GM19043 (cell line): ENCODE data around the gene EXD3.
"Not testable (repeated sequence)": the region's sequence is repeated elsewhere in the genome, so short reads cannot be mapped to it uniquely, and the experiment has no call there.

Experiments
- ATAC-seq: cut with Tn5 transposase; IDR thresholded peaks from one replicate; pipeline ENCODE4 v1.9.1; 2021; ENCODE audit warnings: low read depth; ENCODE audit not compliant: unreplicated experiment

EXD3 gene

DNA sequence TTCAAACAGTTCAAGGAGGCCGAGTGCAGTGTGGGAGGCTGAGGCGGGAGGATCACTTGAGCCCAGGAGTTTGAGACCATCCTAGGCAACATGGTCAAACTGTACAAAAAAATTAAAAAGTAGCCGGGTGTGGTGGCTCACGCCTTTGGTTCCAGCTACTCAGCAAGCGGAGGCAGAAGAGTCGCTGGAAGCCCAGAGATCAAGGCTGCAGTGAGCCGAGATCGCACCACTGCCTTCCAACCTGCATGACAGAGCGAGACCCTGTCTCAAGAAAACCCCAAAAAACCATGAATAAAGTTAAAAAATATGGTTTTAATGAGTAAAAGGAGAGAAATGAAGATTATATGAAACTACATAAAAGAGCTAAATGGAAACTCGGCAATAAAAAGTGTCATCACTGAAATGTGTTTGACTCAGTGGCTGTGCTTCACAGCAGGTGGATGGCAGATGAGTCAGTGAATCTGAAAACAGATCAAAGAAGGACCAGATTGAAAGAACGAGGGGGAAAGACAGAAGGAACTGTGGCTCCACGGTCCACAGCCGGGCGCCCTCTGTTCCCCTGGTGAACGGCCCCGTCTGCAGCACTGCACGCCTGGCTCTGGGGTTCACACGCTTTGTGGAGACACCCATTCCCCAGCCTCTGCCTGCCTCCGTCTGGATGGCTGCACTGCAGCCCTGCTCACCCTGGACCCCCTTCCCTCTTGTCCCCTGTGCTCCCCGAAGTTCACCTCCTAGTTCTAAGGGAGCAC, 25.1 kb downstream of the EXD3 start:
- no peak for ATAC-seq

DNA sequence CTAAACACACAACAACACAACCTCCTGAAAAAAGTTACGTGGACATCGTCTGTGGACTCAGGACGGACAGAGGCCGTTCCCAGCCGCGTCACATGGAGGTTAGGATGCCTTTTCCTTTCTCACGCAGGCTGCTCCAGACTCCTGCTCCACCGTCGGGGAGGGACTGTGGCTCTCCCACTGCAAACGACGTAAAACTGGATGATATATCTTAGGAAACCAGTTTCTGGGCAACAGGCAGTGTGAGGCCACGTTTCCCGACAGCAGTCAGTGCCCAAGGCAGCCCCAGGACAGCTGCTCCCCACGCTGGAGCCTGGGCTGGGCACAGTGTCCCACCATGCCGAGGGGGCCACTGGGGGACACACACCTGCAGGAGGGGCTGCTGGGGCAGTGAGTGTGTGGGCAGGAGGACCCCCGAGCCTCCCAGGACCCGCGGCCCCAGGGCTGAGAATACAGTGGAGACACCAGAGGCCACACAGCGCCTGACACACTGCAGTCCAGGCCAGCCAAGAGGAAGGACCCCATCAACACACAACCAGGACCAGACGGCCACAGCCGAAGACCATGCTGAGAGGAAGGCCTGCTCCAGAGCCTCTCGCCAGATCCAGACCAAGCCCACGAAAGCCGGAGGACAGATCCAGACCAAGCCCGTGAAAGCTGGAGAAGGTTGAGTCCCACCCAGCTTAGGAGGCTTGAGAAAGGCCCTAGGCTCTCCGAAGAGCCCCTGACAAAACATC, 26.2 kb downstream of the EXD3 start:
- ATAC-seq, result no peak

DNA sequence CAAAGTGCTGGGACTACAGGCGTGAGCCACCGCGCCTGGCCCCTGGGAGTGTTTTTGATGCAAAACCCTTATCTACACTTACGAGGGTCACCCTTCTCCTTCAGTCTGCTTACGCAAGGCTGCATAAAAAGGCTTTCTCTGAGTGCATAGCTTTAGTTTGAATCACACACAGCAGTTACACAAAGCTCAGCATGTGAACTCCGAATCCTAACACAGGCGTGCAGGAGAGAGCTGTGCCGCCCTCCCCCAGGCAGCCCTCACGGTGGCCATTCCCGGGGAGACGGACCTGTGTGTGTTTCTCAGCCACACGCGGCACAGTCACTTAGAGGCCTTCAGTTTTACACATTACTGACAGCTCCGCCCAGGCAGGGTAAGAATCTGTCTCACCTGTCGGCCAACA, 26.7 kb downstream of the EXD3 start:
- no peak for ATAC-seq

DNA sequence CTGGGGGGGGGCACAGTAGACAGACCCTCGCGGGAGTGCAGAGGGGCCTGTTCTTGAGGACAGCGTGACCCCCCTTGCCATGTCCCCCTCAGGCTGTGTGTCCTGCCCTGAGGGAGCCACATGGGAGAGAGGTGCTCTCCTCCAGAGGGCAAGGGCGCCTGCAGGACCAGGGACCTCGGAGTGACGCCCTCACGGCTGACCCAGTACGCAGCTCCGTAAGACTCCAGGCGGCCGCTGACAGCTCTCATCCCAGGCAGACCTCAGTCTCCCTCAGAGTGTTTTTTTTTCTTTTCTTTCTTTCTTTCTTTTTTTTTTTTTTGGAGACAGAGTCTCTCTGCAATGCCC, 27.3 kb downstream of the EXD3 start:
- ATAC-seq, result no peak

DNA sequence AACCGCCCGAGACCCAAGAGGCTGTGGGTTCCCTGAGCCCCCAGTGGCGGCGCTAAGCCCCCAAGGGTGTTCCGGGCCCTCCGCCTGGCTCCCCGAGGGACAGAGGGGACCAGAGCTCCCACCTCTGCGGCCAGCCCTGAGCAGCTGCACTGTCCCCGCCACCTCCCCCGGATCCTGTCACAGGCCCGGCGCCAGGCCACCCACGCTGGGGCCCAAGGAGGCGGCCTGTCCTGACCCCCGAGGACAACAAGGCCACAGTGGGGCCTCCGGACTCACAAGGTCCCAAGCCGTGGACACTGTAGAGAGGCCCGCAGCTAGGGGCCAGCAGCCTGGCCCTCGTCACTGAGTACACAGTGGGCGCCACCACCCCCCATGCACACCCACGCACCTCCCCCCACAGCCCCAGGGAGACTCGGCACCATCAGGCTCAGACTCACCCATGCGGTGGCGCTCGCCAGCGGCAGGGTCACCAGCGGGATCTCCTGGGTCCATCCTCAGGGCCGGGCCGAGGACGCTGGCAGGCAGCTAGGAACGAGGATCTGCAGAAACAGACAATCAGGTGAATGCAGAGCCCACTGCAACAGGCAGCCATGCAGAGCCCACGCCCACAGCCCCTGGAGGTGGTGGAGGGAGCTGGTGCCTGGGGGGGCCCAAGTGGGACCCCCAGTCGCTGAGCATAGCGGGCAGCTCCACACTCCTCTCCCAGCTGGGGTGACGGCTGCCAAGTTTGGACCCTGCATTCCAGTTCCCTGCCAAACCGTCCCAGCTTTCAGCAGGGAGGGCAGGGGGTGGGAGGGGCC, 27.9 kb downstream of the EXD3 start:
- ATAC-seq, result no peak

DNA sequence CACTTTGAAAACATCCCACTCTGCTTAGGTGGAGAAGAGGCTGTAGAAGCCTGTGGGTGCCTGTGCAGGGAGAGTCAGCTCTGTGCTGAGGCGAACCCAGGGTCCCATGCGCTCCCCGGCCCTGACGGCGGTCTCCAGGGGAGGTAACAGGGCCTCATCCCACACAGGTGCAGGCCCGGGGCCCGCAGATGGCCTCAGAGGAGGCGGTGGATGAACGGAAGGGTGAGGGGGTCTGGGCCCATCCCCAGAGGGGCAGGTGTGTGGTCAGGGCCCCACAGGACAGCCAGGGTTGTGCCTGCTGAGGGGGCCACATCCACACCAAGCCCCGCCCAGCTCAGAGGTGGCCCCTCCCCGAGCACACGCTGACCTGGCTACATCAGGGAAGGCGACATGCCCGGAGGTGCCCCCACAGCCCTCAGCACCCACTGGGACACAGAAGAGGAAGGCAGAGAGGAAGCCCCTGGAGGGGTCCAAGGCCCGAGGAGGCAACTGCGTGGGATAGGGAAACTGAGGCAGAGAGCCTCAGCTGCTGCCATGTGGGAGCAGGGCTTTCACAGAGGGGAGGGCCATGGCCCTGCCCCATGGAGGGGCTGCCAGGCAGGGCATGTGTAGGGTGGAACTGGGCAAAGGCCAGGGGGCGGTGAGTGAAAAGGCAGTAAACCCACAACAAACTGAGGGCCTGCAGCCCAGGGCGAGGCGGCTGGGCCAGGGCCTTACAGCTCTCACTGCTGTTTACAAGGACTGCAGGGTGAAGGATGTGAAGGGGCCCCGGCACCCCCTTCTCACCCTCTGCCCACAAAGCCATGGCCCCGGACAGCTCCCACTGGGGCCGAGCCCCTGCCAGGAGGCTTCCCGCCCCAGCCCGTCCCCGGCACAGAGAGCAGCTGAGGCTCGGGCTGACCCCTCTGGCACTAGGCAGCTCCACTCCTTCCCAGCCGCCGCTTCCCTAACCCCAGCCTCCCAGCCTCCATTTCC, 29.5 kb downstream of the EXD3 start:
- no peak for ATAC-seq

DNA sequence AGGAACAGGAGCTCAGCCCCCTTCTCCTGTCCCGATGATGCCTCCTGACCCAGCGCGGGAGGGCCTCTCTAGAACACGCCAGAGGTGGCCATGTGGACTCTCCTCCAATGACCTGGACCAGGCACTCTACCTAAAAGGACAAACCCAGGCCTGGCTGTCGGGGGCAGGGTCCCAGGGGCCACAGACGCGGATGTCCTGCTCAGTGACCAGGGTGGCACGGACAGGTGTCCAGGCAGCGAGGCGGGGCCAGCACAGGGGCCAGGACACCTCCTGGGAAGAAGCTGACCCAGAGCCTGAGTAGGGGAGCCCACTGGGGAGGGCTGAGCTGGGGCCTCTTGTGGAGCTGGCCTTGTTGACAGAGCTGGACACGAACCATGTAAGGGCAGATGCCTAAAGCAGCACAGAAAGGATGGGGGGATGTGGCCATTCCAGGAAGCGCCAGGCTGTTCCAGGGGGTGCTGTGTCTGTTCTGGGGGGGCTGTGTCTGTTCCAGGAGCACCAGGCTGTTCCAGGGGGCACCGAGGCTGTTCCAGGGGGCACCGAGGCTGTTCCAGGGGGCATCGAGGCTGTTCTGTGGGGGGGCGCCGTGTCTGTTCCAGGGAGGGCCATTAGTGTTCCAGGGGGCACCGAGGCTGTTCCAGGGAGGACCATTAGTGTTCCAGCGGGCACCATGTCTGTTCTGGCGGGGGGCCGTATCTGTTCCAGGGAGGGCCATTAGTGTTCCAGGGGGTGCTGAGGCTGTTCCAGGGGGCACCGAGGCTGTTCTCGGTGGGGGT, 30.5 kb downstream of the EXD3 start:
- no peak for ATAC-seq

DNA sequence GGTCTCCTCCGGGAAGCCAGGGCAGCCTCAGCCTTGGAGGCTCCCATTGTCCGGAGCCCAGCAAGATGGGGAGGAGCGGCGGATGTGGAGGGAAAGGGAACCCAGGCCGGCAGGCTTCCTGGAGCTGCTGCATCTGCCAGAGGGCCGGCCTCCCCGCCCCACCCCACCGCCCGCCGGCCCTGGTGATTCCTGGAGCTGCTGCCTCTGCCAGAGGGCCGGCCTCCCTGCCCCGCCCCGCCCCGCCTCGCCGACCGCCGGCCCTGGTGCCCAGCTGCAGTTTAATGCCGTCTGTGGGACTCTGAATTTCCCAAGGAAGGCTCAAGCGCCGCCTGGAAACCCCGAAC, 31.6 kb downstream of the EXD3 start:
- ATAC-seq, result no peak

DNA sequence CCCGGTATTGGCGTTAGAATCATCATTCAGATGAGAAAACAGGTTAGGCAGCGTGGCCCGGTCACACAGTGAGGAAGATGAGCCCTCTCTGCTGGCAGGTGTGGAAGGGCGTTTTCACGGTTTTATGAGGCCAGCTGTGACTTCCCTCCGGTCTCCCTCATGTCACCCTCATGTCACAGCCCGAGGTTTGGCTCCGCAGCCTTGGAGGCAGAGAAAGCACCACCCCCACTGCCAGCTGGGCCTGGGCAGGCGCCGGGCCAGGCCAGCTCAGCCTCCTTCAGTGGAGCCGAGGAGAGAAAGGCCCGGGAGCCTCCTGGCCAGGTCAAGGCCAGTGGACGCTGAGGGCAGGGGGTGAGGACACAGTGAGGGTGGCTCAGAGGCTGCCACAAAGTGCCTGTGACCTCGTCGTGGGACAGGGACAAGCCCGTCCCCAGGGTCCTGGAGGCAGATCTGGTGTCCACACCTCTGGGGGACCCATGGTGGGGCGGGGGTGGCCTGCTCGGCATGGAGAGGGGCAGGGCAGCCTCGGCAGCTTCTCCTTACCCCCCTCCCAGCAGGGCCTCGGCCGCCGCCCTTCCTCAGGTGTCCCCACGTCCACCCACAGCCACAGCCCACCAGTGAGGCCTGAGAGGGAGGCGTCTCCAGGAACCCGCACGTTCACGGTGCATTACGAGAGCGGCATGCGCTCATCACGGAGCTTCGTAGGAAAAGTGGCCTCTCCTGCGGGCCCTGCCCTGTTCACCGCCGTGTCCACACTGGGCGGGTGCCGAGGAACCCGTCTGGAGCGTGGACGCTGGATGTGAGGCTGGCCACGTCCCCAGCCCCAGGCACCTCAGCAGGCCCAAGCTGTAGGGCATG, 32.2 kb downstream of the EXD3 start:
- no peak for ATAC-seq

DNA sequence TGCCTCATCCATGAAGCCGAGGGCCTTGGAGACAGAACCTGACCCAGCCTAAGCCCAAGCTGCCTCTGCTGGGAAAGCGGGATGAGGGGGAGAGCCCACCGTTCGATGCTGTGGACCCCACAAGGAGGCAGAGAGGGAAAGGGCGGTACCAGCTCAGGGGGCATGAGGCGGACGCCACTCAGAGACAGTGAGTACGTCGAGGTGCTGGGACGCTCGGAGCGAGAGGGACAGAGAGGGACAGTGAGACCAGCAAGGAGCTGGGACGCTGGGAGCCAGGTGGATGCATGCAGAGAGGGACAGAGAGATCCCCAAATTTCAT, 33.6 kb downstream of the EXD3 start:
- ATAC-seq, result no peak

DNA sequence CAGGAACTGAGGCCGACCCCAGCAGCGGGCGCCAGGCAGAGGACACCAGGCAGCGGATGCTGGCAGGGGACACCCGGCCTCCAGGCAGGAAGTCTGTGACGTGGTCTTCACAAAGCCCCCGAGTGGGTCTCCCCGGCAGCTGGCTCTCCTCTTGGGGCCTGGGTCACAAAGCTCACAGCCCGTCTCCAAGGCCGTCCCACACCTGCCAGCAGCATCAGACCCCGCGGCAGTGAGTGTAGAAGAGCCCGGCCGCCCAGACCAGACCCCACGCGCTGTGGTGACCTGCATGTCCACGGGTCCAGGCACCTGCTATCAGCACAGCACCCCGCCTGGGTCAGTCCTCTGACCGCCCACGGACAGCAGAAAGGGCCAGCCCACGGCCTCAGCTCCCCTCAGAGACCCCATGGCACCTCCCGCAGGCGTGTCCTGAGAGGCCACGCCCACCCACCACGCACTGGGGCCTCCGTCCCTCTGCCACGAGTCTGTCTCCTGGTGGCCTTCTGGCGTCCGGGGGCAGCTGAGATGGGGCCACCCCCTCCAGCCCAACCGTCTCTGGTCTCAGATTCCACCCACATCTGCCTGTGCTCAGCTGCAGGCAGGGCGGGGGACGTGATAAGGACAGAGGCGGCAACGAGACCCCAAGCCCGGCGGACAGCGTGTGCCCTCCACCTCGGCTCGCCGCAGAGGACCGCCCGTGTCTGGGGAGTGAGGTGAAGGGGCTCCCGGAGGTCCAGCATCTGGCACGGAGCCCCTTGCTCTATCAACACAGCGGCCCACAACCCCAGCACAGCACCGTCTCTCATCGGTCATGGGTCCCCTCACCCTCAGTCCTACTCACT, 34.2 kb downstream of the EXD3 start:
- ATAC-seq, result no peak

DNA sequence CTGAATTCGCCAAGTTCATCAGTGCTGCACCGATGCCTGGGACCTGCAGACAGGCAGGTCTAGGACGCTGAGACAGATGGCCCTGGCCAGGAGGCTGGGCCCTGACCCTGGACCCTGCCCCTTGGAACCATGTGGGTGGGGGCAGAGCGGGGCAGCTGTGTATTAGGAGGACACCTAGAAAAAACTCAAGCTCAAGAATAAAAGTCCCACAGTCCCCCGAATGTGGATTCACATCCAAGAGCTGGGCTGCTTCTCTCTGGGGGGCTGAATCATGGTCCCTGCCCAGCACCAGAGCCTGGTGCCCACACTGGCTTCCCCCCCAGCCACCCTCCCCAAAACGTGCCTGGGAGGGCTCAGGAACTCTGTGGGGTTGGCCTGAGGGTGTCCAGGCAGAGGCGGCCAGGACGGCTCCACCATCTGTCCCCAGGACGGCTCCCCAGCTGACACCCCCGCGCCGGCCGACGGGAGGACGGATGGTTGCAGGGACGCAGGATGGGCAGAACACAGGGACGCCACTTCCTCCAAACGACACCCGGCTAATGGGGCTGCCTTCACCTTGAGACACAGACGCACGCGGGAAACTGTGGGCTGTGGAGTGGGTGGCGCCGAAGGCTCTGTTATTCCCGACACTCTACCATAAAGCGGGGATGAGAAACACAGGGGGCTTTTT, 34.9 kb downstream of the EXD3 start:
- no peak for ATAC-seq

DNA sequence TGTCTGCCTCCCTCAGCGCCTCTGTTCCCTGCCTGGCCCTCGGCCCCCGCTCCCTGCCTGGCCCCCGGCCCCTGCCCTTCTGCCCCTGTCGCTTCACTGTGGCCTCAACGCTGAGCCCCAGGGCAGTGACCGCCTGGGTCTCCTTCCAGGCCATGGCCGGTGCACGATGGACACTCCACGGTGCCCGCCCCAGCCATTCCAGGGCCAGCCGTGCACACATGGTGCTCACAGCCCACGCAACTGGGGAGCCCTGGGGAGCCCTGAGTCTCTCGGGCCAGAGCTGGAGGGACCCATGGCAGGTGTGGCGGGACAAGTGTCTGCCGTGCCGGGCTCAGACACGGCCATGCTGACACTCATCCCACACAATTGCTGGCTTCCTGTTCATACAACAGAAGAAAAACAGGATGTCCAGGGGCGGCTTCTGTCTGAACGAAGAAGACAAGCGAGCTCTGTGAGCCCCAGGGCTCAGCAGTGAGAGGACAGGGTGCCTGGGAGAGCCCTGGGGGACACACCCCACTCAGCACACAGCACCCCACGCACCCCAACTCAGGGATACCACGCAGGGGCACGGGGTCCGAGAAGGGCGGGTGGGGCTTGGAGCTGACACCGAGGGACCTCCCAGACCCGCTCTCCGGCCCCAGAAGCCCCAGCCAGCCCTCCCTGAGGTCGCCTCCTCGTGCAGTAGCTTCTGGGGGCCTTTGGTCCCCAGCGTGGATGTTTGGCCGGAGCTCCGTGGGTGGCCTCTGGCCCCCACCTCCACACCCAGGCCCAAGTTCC, 35.7 kb downstream of the EXD3 start:
- ATAC-seq, result no peak

DNA sequence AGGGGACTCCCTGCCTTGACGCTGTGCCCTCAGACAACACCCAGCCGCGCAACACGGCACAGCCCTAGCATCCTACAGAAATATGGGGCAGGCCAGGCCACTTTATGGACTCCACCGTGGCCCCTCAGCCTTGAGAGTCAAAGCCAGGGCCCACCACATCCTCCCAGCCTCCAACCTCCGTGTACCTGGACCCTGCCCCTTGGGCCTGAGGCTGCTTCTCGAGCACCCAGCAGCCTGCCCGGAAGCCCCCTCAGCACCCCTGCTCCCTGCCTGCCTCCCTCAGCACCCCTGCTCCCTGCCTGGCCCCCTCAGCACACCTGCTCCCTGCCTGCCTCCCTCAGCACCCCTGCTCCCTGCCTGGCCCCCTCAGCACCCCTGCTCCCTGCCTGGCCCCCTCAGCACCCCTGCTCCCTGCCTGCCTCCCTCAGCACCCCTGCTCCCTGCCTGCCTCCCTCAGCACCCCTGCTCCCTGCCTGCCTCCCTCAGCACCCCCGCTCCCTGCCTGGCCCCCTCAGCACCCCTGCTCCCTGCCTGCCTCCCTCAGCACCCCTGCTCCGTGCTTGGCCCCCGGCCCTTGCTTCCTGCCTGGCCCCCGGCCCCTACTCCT, 36.4 kb downstream of the EXD3 start:
- not testable (repeated sequence) for ATAC-seq

DNA sequence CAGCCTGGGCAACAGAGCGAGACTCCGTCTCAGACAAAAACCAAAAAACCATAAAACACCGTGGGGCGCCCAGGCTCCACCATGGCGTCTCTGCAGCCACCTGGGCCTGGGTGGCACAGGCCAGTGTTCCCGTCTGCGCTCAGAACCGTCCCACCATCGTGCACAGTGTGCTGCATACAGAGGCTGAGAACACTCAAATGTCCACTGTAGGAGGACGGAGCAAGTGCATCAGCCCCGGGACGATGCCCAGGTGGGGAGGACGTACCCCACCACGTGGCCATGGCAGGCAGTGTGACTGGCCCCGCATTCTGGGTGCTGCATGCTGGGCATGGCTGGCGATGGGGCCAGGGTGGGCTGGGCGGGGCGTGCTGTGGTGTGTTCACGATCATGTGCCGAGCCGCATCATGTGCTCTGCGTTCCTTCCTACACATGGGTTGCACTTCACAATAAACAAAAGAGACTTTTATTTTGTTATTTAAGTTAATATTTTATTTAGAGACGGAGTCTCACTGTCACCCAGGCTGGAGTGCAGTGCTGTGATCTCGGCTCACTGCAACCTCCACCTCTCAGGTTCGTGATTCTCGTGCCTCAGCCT, 37.8 kb downstream of the EXD3 start:
- ATAC-seq, result no peak
